Measurements from ENCODE around the gene STXBP4. TPM values are rescaled to one million over a fixed set of nuclear protein-coding genes. Genes with fewer than 3 reads are reported as not detected.

The STXBP4 gene
- total and polyA plus RNA-seq, 2 donors (not counting 3 experiments of a cell fraction or from before 2014, with no cell fraction given), result 1.9 to 12.9 TPM

DNA sequence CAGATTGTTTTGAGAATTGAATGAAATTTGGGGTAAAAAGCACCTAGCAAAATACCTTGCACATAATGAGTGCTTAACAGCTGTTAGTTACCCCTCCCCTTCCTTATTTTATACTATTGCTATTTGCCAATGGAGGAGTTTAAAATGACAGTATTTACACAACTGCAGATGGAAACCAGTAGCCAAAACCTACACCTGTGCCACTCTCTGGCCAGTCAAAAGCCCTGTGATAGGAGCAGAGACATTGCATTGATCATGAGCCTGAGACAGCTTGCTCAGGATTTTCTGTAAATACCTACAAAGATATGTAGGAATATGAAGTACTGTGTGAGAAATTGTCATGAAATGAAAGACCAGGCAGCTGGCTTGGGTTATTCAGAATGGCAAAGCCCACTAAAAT is 180.9 kb downstream of the STXBP4 start:
- Histone ChIP-seq H3K4me1 (ENCODE audit: control insufficient read depth, extremely low read depth, insufficient read depth, low read length) (no peaks in the 10 kb centered on the region), H3K36me3 (ENCODE audit: control insufficient read depth in 2 of 2, extremely low read depth in 1 of 2, insufficient read depth in 2 of 2, low read length in 2 of 2) (no peaks in the 10 kb centered on the region), H3K9me3 (replicated peaks; ENCODE audit: control insufficient read depth, insufficient read depth, low read length) (no peaks in the 10 kb centered on the region), H4K20me1 (replicated peaks; ENCODE audit: control insufficient read depth, extremely low read depth, insufficient read depth, low read length) (no peaks in the 10 kb centered on the region), H3K79me2 (ENCODE audit: control insufficient read depth, insufficient read depth, low read length) (no peaks in the 10 kb centered on the region), H3K4me2 (ENCODE audit: insufficient read depth, low read length) (no peak overlapping the region), H3K9me1 (replicated peaks; ENCODE audit: control insufficient read depth, extremely low read depth, insufficient read depth, low read length) (no peaks in the 10 kb centered on the region), H2AFZ (ENCODE audit: low read depth, low read length) (no peak overlapping the region), H3K27ac (ENCODE audit: insufficient read depth, low read depth, low read length) (no peak overlapping the region), H3K9ac (replicated peaks; ENCODE audit: extremely low read depth, insufficient read depth, low read length) (no peak overlapping the region), H3K4me3 (replicated peaks in 1 of 3; ENCODE audit: insufficient read depth in 1 of 3, low read depth in 1 of 3, low read length in 3 of 3) (no peak overlapping the region), H3K27me3 (ENCODE audit: control insufficient read depth in 2 of 2, insufficient read depth in 2 of 2, low read length in 2 of 2) (no peaks in the 10 kb centered on the region)
- FAIRE-seq, result no peak
- CTCF ChIA-PET, result no interaction called here
- TF ChIP-seq, protein P1, sequence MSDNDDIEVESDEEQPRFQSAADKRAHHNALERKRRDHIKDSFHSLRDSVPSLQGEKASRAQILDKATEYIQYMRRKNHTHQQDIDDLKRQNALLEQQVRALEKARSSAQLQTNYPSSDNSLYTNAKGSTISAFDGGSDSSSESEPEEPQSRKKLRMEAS (IDR thresholded peaks at IDR 0.05; ENCODE audit: insufficient read depth, insufficient read length), result no peak
- no peak for TF ChIP-seq EZH2 (IDR thresholded peaks at IDR 0.05; ENCODE audit: borderline replicate concordance, low read depth, low read length, severe bottlenecking)
- no peak for TF ChIP-seq JUN (IDR thresholded peaks at IDR 0.05; ENCODE audit: borderline replicate concordance, insufficient read depth, insufficient read length, low read depth)
- TF ChIP-seq MYC (IDR thresholded peaks at IDR 0.05; ENCODE audit: low read depth, low read length), result no peak
- TF ChIP-seq FOS (IDR thresholded peaks at IDR 0.05; ENCODE audit: borderline replicate concordance, insufficient read depth, low read length), result no peak
- no peak for TF ChIP-seq GATA2 (IDR thresholded peaks at IDR 0.05; ENCODE audit: insufficient read depth, insufficient read length, low read depth, low read length)
- TF ChIP-seq, protein P2, sequence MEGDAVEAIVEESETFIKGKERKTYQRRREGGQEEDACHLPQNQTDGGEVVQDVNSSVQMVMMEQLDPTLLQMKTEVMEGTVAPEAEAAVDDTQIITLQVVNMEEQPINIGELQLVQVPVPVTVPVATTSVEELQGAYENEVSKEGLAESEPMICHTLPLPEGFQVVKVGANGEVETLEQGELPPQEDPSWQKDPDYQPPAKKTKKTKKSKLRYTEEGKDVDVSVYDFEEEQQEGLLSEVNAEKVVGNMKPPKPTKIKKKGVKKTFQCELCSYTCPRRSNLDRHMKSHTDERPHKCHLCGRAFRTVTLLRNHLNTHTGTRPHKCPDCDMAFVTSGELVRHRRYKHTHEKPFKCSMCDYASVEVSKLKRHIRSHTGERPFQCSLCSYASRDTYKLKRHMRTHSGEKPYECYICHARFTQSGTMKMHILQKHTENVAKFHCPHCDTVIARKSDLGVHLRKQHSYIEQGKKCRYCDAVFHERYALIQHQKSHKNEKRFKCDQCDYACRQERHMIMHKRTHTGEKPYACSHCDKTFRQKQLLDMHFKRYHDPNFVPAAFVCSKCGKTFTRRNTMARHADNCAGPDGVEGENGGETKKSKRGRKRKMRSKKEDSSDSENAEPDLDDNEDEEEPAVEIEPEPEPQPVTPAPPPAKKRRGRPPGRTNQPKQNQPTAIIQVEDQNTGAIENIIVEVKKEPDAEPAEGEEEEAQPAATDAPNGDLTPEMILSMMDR (IDR thresholded peaks at IDR 0.05; ENCODE audit: extremely low read depth in 1 of 2, insufficient read depth in 1 of 2, low read depth in 1 of 2, low read length in 2 of 2), result no peak
- no peak for TF ChIP-seq POLR2AphosphoS5 (IDR thresholded peaks at IDR 0.05; ENCODE audit: insufficient read depth, low read depth, low read length)
- TF ChIP-seq POLR2A (IDR thresholded peaks at IDR 0.05; ENCODE audit: low read depth, low read length), result no peak
- POLR2A ChIA-PET, result no interaction called here
- dilution Hi-C loops (cut with MboI; ENCODE audit: extremely low pct_ligation_motif_present, low sequenced_read_pairs) (no loop called here), intact Hi-C loops (cut with micrococcal nuclease) (no loop called here)
- no peak for DNase-seq (ENCODE audit: low read depth, low spot score)
- no TSS peak for BruUV-seq (replicated peaks)
